Activated T-cell treated with anti-CD3 and anti-CD28 coated beads, Interleukin-2, amount 50 U/mL, for 4 hours (primary cell): Measurements from ENCODE around the gene FLNB. TPM values are rescaled to one million over a fixed set of nuclear protein-coding genes. Genes with fewer than 3 reads are reported as not detected.

ENCODE experiments used
- ATAC-seq, 2 donors: fragments of 200-7000 bp; cut with Tn5 transposase; one replicate each; pipeline ENCODE4 v1.10.0; 2021
- DNase-seq: peaks from one replicate; pipeline ENCODE4 v3.0.0-alpha.2; 2020
- H3K27me3 Mint-ChIP-seq: one replicate; pipeline ENCODE4 v1.8.0; 2021; ENCODE audit warnings: low read depth, mixed read lengths
- H3K36me3 Mint-ChIP-seq: one replicate; pipeline ENCODE4 v1.8.0; 2022; ENCODE audit warnings: mixed read lengths; ENCODE audit not compliant: insufficient read depth
- H3K4me1 Mint-ChIP-seq: one replicate; pipeline ENCODE4 v1.8.0; 2021; ENCODE audit warnings: low read depth, mixed read lengths
- H3K4me3 Mint-ChIP-seq: one replicate; pipeline ENCODE4 v1.8.0; 2021; ENCODE audit warnings: mild to moderate bottlenecking, moderate library complexity, mixed read lengths
- H3K9me3 Mint-ChIP-seq: one replicate; pipeline ENCODE4 v1.8.0; 2021; ENCODE audit warnings: mixed read lengths
- total RNA-seq, 3 donors: library from RNA; stranded (reverse); gene quantifications; one replicate each; pipeline ENCODE4 v1.2.1, GENCODE V29; 2021

Gene FLNB
- total RNA-seq, 3 donors from 2014 or later = 16.4 to 23.4 (median 19.4) TPM

DNA sequence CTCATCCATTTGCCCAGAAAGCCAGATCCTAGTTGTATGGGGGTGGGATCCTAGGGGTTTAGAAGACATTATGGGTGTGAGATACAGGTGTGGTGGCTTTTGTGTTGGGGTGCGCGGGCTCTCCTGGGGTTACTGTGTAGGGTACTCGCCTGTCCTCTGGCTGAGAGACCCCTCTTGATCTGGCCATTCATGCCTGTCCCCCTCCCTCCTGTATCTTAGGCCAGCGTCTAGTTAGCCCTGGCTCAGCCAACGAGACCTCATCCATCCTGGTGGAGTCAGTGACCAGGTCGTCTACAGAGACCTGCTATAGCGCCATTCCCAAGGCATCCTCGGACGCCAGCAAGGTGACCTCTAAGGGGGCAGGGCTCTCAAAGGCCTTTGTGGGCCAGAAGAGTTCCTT is 161.1 kb downstream of the FLNB start:
- Mint-ChIP-seq H3K4me1 (no peaks in the 10 kb centered on the region), H3K9me3 (no peaks in the 10 kb centered on the region), H3K4me3 (no peak overlapping the region), H3K27me3 (no peaks in the 10 kb centered on the region), H3K36me3 (peaks cover 5% of the 10 kb centered on the region)
- ATAC-seq = no peak
- DNase-seq = no peak

DNA sequence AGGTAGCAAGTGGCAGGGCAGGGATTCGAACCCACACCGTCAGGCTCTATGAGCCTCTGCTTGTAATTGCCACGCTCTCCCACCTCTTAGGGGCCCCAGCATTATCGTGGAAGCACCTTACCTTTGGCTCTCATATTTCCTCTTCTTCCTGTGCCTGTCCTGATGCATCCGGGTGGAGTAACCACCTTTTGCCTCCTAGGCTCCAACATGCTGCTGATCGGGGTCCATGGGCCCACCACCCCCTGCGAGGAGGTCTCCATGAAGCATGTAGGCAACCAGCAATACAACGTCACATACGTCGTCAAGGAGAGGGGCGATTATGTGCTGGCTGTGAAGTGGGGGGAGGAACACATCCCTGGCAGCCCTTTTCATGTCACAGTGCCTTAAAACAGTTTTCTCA is 162.2 kb downstream of the FLNB start:
- no peak for ATAC-seq
- no peaks in the 10 kb centered on the region for H3K4me1 Mint-ChIP-seq
- H3K36me3 Mint-ChIP-seq = peaks cover 5% of the 10 kb centered on the region
- no peak for DNase-seq
- H3K9me3 Mint-ChIP-seq = no peaks in the 10 kb centered on the region
- H3K4me3 Mint-ChIP-seq = no peak overlapping the region
- no peaks in the 10 kb centered on the region for H3K27me3 Mint-ChIP-seq

DNA sequence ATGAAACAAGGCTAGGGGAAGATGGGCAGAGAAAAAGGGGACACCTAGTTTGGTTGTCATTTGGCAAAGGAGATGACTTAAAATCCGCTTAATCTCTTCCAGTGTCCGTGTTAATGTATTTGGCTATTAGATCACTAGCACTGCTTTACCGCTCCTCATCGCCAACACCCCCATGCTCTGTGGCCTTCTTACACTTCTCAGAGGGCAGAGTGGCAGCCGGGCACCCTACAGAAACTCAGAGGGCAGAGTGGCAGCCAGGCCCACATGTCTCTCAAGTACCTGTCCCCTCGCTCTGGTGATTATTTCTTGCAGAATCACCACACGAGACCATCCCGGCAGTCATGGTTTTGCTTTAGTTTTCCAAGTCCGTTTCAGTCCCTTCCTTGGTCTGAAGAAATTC is 162.9 kb downstream of the FLNB start:
- Mint-ChIP-seq H3K27me3 (no peaks in the 10 kb centered on the region), H3K9me3 (no peaks in the 10 kb centered on the region), H3K4me3 (no peak overlapping the region), H3K36me3 (peaks cover 5% of the 10 kb centered on the region), H3K4me1 (no peaks in the 10 kb centered on the region)
- no peak for ATAC-seq
- DNase-seq = no peak

DNA sequence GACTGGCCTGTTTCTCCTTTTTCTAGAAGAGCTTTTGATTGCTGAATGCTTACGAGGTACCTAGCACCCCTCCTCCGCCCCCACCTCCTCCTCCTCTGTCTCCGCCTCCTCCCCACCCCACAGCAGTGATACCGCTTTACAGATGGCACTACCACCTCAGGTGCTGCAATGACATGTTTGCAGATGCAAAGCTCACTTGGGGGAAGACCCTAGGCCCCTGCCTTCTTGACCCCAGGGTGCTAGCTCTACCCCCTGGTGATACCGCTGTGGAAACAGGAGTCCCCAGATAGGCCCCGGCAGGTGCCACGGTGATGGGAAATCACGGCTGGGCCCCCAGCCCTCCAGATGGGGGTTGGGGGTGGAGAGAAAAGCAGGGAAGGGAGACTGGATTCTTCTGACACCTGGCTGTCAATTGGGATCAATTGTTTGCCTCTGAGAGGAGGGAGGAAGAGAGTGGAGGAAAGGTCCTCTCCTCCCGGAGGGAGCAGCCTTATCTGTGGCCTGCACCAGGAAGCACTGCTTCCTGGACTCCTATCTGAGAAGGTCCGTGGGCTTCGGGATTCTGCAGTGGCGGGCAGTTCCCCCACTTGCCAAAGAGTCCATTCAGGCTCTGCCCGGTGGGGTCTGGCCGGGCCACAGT is 164.9 kb downstream of the FLNB start:
- no peak overlapping the region for H3K4me3 Mint-ChIP-seq
- no peaks in the 10 kb centered on the region for H3K9me3 Mint-ChIP-seq
- ATAC-seq = no peak
- H3K4me1 Mint-ChIP-seq = peaks cover 2% of the 10 kb centered on the region
- no peak for DNase-seq
- H3K36me3 Mint-ChIP-seq = peaks cover 5% of the 10 kb centered on the region
- no peaks in the 10 kb centered on the region for H3K27me3 Mint-ChIP-seq

DNA sequence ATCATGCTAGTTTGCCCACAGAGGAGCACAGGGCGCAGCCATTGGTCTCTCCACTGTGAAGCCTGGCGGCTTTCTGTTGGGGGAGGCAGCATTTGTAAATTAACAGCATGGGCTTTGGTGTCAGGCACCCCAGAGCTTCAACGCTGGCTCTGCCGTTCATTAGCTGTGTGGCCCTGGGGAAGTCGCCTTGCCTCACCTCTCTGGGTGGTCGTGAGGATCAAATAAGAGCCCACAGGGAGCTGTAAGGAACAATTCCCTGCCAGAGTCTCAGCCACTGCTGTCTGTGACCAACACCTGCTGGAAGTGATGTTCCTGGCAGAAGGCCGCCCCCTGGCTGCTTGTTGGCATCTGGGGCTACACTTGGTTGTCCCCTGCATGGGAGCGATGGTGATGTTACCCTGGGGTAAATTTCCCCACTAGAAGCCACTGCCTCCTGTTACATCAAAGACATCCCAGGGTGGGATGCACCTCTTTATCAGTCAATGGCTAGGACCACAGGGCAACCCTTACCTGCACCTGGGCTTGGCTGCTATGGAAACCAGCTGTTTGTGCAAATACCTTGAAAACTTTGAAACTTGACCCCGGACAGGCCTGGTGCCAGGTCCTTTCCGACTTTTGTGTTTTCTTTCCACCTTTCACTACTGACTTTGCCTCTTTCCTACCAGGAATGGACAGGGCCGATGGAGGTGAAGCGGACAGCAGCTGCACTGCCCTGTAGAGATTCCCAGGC is 165.6 kb downstream of the FLNB start:
- no peak for ATAC-seq
- H3K36me3 Mint-ChIP-seq = peaks cover 5% of the 10 kb centered on the region
- no peaks in the 10 kb centered on the region for H3K27me3 Mint-ChIP-seq
- H3K4me1 Mint-ChIP-seq = peaks cover 9% of the 10 kb centered on the region
- H3K9me3 Mint-ChIP-seq = no peaks in the 10 kb centered on the region
- H3K4me3 Mint-ChIP-seq = no peak overlapping the region
- no peak for DNase-seq

DNA sequence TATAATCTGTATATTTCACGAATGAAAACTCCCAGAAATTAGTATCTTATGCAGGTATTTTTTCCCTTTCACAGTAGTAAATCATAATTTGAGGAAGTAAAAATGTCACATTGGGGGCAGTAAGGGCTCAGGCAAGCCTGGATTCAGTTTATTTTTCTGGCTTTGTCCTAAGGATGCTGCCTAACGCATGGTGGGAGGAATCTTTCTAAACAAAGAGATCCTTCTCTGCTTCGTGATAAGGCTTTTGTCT is 166.9 kb downstream of the FLNB start:
- peaks cover 2% of the 10 kb centered on the region for H3K36me3 Mint-ChIP-seq
- DNase-seq (no peak), ATAC-seq (no peak)
- H3K27me3 Mint-ChIP-seq = no peaks in the 10 kb centered on the region
- H3K4me3 Mint-ChIP-seq = no peak overlapping the region
- no peaks in the 10 kb centered on the region for H3K9me3 Mint-ChIP-seq
- H3K4me1 Mint-ChIP-seq = peaks cover 11% of the 10 kb centered on the region

DNA sequence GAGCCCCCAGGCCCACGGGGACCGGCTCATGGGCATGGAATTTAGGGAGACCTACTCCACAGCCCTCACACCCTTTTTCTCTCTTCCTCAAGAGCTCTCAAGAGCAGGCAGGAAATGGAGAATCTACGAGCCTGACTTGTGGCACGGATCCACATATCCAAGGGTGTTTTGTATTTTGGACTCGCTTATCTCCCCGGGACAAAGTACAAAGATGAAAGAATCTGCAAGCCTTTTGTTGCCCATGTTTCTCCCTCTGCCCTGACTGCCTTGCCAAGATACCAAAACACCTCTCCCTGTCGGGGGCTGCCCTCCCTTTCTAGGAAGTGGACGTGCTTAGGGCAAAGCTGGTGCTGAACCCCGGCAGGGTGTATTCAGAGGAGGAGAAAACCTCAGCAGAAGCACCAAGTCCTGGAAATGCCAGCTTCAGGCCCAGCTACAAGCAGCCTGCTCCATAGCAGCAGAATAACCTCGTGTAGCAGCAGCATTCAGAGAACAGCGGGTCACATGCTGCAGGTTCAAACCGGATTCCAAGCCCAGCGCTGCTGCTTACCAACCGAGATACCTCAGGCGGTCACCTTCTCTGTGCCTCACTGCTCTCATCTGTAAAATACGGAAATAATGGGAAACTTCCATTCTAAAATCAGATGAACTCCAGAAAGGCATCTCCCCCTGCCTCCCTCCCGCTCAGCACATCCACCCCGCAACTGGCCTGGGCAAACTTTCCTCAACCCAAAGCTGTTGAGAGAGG is 167.4 kb downstream of the FLNB start:
- H3K36me3 Mint-ChIP-seq = peaks cover 2% of the 10 kb centered on the region
- ATAC-seq = no peak

DNA sequence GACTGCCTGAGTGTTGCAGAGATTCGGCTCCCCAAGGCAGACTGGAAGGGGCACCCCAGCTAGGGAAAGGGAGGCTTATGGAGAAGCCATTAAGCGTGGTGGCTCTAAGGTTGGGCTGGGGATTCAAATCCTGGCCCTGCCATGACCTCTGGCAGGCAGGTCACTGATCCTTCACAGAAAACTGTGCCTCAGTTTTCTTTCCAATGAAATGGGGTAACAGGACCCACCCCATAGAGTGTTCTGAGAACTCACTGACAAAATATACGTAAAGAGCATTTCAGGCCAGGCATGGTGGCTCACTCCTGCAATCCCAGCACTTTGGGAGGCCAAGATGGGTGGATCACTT is 167.9 kb downstream of the FLNB start:
- no peak overlapping the region for H3K4me3 Mint-ChIP-seq
- ATAC-seq = no peak
- peaks cover 11% of the 10 kb centered on the region for H3K4me1 Mint-ChIP-seq
- H3K9me3 Mint-ChIP-seq = no peaks in the 10 kb centered on the region
- no peak for DNase-seq
- peaks cover 2% of the 10 kb centered on the region for H3K36me3 Mint-ChIP-seq
- H3K27me3 Mint-ChIP-seq = no peaks in the 10 kb centered on the region

More for the DNA sequence above, 167.4 kb downstream of the FLNB start:
- Mint-ChIP-seq H3K27me3 (no peaks in the 10 kb centered on the region), H3K9me3 (no peaks in the 10 kb centered on the region), H3K4me3 (no peak overlapping the region), H3K4me1 (peaks cover 11% of the 10 kb centered on the region)
- DNase-seq = no peak

DNA sequence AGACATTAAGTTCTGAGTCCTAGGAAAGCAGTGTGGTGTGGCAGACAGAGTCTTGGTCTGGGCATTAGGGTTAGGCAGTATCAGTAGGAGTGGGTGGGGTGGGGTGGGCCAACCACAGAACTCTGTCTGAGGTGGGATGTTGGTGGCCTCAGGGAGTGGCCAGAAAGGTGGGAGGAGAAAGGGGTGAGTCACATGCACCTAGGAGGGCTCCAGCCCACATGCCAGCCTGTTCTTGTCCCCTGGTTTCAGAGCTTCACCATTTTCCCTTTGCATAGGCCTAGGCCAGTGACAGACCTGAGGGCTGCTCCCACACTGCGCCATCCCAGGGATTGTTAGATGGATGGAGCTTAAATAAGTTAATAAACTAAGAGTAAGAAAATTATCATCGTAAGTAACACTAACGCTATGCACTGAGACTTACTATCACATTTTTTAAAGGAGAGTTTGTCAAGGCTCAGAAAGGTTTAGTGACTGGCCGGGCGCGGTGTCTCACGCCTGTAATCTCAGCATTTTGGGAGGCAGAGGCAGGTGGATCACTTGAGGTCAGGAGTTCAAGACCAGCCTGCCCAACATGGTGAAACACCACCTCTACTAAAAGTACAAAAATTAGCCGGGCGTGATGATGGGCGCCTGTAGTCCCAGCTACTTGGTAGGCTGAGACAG is 168.7 kb downstream of the FLNB start:
- DNase-seq (no peak), ATAC-seq (no peak)
- Mint-ChIP-seq H3K27me3 (no peaks in the 10 kb centered on the region), H3K4me3 (peak overlapping the region; percentile 24), H3K9me3 (no peaks in the 10 kb centered on the region), H3K4me1 (peaks cover 11% of the 10 kb centered on the region), H3K36me3 (no peaks in the 10 kb centered on the region)

DNA sequence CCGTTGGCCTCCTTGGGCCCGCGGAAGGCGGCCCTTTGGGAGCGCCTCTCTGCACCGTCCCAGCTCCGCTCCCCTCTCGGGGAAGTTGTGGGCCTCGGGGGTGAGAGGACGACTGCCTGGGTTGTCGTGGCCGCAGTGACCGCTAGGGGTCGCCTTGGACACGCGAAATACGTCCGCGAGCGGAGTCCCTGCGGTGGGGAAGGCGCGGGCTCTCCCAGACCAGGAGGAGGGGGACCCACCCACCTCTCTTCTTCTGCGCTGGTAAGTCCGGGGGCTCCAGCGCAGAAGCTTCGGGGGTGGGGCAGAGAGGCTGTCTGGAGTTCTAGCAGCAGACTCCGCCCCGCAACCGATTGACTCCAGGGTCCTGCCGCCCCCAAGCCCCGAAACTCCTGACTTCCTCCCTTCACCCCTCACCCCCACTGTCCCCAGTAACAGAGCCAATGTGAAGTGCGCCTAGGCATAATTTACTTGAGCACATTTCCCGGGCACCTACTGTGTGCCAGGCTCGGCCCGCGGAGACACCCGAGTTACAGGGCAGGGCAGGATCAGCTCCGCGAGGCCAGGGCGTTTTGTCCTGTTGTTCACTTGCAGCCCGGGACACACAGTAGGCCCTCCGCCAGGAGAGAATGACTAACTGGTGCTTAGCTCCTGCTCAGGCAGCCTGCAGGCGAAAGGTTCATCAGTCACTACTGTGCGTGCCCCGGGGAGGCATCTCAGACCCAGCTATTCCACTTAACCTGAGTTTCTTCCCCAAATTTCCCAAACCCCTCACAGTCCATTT is 169.7 kb downstream of the FLNB start:
- Mint-ChIP-seq H3K4me3 (peak overlapping the region; percentile 69), H3K4me1 (peaks cover 11% of the 10 kb centered on the region), H3K9me3 (no peaks in the 10 kb centered on the region), H3K36me3 (no peaks in the 10 kb centered on the region), H3K27me3 (no peaks in the 10 kb centered on the region)
- peak; percentile 91 for DNase-seq
- peak; percentile 92 to 94 for ATAC-seq

DNA sequence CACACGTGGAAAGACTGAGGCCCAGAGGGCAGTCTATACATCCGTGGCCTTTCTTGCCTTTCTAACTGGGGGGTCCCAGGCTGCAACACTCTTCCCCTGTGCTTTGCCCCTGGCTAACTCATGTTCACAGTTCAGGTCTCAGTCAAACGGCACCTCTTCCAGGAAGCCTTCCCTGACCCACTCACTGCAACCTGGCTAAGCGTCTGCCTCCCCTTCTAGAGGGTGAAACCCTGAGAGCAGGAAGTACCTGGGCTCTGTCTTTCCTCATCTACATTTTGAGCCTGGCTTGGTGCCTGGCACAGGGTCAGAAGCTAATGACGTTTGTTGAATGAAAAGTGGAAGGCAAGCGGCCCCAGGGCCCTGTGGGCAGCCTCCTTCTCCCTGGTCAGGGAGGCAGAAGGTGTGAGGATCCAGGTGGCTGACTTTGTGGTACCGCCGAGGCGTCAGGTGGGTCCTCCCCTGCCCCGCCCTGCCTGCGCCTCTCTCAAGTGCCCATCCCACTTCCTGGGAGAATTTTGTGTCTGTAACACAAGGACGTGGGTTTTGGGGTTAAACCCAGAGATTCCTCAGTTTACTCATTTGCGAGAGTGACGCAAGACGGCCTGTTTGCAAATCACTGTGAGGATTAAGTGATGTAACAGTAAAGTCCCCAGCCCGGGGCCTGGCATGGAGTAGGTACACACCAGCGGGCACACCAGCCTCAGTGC is 170.5 kb downstream of the FLNB start:
- DNase-seq = no peak
- no peaks in the 10 kb centered on the region for H3K9me3 Mint-ChIP-seq
- H3K4me3 Mint-ChIP-seq = peak overlapping the region; percentile 69
- no peaks in the 10 kb centered on the region for H3K27me3 Mint-ChIP-seq
- no peaks in the 10 kb centered on the region for H3K36me3 Mint-ChIP-seq
- no peak for ATAC-seq
- peaks cover 11% of the 10 kb centered on the region for H3K4me1 Mint-ChIP-seq

DNA sequence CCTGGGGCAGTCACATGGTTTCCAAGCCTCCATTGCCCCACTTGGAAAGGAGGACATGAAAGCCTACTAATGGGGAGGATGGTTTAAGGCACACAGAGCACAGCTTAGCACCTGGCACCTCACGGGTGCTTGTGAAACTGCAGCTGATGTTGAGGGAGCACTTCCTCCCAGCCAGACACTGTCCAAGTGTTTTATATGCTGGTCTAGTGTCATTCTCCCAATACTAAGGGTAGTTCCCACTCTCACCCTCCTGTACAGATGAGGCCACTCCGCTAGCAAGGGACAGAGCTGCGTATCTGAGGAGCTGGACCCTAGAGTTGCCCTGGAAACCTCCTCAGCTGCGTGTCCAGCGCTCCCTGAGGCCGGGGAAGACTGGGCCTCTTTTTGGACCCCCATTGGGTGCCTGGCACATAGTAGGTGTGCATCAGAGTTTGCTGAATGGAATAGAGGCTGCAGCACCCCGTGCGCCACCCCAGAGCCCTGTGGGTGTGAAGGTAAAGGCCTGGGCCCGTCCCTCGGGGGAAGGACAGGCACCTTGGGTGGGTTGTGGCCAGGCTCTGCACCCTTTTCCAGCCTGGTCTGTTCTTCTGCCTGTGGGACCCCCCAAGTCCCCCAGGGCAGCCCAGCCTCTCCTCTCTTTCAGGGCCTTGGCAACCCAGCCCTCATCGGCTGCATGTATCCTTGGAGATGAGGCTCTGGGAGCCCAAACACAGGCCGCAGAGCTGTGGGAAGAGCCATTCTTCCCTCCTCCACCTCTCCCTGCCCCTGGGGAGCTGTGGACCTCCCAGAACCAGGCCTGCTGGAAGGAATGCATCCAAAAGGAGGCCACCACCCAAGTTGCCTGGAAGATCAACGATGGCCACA is 171.2 kb downstream of the FLNB start:
- Mint-ChIP-seq H3K27me3 (no peaks in the 10 kb centered on the region), H3K4me3 (no peak overlapping the region), H3K9me3 (no peaks in the 10 kb centered on the region), H3K36me3 (no peaks in the 10 kb centered on the region), H3K4me1 (peaks cover 11% of the 10 kb centered on the region)
- no peak for DNase-seq
- ATAC-seq = no peak
